Left colon (tissue), 2 donors: Measurements from ENCODE around the gene SPECC1. TPM values are rescaled to one million over a fixed set of nuclear protein-coding genes. Genes with fewer than 3 reads are reported as not detected.
A peak's percentile ranks its signal among the peaks of the same experiment; 100 is the strongest.
"Not testable (repeated sequence)": the region's sequence is repeated elsewhere in the genome, so short reads cannot be mapped to it uniquely, and the experiment has no call there.

Source experiments
- ATAC-seq: fragments of 200-7000 bp; cut with Tn5 transposase; one replicate; pipeline ENCODE4 v1.9.1; 2020; ENCODE audit warnings: mild to moderate bottlenecking, moderate library complexity
- DNase-seq, 2 donors: peaks; one replicate each; pipeline ENCODE4 v3.0.0-alpha.2; 2020
- intact Hi-C, 2 donors: fragments of 100-400 bp; cut with DNase I in 1 of 2; cut with micrococcal nuclease in 1 of 2; formaldehyde crosslinking; loops; one replicate each; pipeline versions ENCODE4 v1.11.2 to v1.14.0; 2022; cut with DNase I, micrococcal nuclease
- total RNA-seq, 2 donors: library from RNA; stranded (reverse); fragmentation: NEBNext Ultra II Directional; extraction: Animal tissue kit (Norgen Biotek cat#: 25700); gene quantifications; one replicate each; pipeline ENCODE4 v1.2.1, GENCODE V29; 2021
- donor health status: DM: no; HTN: no; CAD: no.
- donor health status: DM: yes; HTN: yes; CAD: no.

SPECC1 gene
- total RNA-seq, 2 donors from 2014 or later, result 86.5 to 104 TPM

DNA sequence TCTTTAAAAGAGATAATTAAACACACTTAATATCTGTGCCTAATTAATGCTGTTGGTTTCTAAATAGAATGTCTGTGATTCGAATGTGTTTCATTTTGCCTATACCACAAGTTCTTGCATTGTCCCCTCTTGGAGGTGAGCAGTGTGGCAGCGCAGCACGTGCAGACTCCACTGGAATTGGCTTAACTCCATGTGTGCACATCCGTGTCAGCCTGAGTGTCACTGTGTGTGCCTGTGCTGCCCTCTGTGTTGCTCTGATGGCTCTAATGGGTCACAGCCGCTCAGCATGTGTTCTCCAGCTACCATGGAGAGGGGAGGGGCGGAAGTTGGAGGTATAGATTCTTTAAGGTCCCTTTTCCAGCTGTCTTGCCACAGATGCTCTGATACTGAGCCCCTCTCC, 226.6 kb downstream of the SPECC1 start:
- DNase-seq (no peak), ATAC-seq (no peak)
- intact Hi-C loops, result no loop called here

DNA sequence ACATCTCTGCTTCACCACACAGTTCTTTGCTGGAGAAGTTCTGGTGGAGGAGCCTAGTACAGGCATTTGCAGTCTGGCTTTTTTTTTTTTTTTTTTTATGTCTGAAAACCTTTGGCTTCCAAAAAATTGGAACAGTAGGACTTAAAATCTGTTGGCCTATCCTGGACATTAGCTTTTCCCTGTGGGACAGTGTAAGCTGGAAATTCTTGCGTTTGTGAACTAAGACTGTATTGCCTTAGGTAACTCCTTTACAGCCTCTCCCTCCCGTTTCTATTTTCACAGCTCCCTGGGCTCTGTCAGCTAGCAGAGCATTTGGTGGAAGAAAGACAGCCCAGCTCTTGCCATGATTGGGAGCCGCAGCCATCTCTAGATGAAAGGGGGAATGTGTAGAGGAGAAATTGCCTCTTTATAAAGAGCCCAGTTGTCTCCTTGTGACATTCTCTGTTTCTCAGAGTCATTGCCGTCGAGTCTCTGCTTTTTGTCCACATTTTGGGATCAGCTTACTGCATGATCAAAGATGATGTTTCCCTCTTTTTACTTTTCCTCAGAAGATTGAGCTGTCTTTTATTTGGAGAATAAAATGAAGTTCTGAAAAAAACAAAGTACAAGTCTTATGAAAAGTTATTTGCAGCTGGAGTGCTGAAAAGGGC, 227.5 kb downstream of the SPECC1 start:
- DNase-seq (no peak), ATAC-seq (no peak)
- intact Hi-C loops, result no loop called here

DNA sequence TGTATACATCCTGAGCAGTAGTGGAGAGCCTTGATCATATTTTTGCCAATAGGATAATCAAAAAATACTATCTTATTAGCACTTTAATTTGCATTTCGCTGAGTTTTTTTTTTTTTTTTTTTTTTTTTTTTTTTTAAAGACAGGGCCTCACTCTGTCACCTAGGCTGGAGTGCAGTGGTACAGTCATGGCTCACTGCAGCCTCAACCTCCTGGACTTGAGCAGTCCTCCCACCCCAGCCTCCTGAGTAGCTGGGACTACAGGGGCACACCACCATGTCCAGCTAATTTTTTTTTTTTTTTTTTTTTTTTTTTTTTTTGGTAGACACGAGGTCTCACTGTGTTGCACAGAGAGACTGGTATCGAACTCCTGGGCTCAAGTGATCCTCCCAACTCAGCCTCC, 230.6 kb downstream of the SPECC1 start:
- ATAC-seq, intact Hi-C loops, DNase-seq: not testable (repeated sequence)

DNA sequence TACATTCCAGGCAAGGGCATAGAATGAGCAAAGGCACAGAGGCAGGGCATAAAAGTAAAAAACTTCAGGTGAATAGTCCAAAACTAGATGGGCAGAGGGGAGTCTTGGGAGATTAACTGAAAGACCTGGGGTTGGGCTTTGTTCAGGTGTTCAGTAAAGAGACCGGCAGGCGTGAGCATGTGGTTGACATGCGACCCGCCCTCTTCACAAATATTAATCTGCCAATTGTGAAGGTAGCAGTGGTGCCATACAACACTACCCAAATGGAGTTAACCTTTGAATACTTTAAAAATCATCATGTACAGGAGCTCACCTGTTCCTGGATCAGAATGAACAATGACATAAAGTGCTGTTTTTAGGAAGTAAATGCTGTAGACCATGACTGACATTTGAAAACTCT, 232.7 kb downstream of the SPECC1 start:
- ATAC-seq, result peak; percentile 81
- intact Hi-C loops, result no loop called here
- no peak for DNase-seq

DNA sequence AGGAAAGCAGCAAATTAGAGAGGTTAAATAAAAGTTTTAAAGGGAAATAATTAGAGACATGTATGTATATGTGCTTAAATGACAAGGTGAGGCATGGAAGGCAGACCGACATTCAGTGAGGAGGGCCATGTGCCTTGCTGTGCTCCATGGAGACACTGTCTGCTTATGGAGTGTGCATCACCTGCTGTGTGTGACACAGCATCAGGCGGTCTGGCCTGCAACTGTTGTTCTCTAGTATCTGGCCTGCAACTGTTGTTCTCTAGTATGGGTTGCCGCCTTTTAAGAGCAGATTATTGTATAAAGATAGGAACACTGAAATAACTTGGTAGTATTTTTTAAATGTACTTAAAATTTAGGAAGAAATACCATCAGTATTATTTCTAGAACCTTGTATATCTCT, 233.1 kb downstream of the SPECC1 start:
- ATAC-seq, result peak; percentile 27
- no peak for DNase-seq
- intact Hi-C loops, result no loop called here

DNA sequence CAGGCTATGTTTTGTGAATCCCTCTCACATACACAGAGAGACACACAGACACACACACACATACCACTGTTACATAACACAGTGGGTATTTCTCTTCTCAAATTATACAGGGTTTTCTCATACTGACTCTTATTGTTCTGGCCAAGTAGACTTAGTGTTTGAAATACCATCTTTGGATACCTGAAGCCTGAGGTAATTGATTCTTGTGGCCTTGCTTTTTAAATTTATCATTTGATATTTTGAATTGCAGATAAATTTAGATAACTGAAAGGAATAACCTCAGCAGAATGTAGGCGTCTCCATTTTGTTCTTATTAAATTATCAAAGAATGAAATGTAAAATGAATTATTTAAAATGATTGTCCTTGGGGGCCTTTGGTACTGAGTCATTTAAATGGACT, 234.4 kb downstream of the SPECC1 start:
- no peak for DNase-seq
- intact Hi-C loops, result no loop called here
- no peak for ATAC-seq

DNA sequence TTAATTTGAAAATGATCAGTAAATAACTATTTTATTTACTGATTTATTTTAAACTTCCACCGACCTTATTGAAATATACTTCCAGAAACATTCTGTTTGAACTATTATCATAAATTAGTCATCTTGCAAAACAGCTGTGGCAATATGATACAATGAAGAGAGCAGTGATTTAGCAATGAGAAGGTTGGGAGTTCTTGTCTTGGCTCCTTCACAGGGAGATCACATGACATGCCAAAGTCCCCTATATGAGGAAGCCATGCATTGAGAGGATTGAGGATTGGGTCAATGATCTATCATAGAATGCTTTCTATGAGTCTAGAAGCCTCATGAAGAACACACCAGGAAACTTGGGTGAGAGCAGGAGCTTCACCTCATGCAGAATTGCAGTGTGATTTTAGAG, 235.5 kb downstream of the SPECC1 start:
- ATAC-seq (peak; percentile 65), DNase-seq (no peak)
- intact Hi-C loops, result no loop called here

DNA sequence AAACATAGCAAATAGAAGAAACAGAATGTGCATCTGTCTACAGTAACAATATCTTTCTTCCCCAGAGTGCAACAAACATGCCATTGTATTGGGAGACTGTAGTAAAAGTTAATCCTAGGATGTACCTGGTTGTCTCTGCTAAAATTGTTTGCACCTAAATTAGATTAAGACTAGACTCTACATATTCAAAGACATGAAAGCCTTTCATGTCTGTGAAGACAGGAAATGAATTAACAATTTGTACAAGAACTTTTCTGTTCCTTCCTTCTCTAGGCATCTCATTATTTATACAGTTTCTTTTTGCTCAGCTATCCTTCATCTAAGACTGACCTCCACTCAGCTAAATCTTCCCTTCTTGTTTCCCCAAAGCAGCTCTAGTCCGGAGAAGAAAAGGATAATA, 237.5 kb downstream of the SPECC1 start:
- intact Hi-C loops, result no loop called here
- no peak for ATAC-seq

DNA sequence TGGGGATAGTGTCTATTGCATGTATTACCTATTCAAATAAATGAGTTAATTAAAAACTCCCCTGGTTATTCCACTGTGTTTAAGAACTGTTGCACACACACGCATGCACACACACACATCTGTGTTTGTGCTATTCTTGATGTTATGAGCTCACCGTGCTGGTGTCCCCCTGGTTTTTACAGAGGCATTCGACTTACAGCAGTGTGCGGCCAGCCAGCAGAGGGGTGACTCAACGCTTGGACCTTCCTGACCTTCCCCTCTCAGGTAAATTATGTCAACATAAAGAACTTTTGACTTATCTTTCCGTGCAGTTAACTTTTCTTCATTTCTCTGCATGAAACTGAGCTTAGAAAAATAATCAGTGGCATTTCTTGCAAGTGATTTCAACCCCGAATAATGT, 244.2 kb downstream of the SPECC1 start:
- DNase-seq (no peak), ATAC-seq (no peak)
- intact Hi-C loops, result no loop called here

More for the DNA sequence above, 237.5 kb downstream of the SPECC1 start:
- no peak for DNase-seq

DNA sequence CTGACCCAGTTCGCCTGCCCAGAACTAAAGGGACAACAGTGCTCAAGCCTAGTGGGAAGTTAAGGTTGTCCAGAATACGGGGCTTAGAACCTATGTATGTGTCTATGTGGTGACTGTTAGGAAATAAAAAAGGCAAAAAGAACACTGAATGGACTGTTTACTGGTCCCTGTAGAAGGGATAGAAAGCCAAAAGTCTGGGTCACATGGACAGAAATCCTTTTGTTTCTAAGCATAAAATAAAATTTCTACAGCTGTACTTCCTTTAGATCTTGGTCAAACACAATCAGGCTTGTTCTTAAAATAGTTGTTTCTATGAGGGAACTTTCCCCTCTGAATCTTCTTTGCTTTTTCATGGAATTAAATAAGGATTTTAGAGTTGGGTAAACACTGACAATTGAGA, 245.4 kb downstream of the SPECC1 start:
- intact Hi-C loops, result no loop called here

DNA sequence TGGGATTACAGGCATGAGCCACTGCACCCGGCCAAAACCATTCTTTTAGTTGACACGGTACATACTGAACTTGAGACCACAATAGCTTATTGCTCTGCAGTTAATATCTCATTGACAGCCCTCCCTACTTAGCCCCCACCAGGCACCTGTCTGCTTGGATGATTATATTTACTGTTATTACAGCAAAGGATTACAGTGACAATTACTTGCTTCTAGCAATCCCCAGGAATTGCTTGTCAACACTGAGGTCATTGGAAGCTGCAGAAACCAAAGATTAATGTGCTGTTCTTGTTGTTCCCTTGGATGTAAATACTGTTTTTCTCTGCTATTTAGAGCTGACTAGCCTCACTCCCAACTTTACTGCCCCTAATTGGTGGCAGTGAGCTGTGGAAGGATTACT, 247.0 kb downstream of the SPECC1 start:
- intact Hi-C loops, result no loop called here
- DNase-seq (no peak), ATAC-seq (no peak)

More for the DNA sequence above, 245.4 kb downstream of the SPECC1 start:
- ATAC-seq, result no peak
- DNase-seq, result no peak

DNA sequence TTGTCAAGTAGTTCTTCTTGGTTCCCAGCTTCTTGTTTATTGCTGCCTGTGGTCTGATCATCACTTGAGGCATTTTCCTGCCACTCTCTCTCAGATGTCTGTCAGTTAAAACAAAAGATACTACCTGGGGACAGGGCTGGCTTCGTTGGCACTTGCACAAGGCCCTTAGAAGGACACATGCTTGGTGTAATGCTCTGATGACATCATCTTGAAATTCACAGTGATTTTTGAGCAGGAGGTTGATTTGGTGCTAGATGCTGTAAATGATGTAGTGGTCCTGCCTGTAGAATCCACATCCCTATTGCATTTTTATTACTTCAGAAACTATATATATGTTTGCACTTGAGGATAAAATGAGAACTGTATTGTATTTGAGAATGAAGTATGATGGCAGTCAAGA, 247.8 kb downstream of the SPECC1 start:
- intact Hi-C loops, result no loop called here
- ATAC-seq (no peak), DNase-seq (no peak)

DNA sequence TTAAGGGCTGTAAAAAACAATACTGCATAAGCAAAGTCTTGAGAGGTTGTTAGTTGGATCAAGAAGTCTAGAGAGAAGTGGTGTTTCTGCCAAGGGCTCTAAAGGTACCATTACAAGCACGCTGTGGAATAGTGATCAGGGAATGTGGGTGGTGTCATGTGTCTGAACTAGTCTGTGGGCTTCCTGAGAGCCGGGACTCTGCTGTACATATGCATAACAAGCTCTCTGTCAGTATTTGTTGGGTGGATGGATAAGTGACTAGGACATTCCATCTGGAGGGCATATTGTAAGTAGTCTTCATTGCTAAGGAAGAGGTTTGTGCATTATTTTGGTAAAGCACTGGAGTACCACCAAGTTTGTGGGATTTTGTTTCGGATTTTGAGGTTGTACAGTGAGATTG, 248.6 kb downstream of the SPECC1 start:
- intact Hi-C loops, result no loop called here
- ATAC-seq (no peak), DNase-seq (no peak)

DNA sequence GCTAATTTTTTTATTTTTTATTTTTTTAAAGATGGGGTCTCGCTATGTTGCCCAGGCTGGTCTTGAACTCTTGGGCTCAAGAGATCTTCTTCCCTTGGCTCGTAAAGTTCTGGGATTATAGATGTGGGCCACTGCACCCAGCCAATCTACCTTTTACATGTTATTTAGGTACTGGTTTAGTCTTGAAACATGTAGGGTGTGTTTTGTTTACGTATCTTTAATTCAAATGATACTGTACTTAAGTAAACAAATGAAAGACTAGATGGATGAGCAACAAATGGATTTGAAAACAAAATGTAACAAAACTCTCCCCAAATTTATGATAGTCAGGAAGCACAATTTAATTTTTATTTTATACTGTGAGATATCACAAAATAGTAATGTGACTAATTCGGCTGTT, 250.5 kb downstream of the SPECC1 start:
- ATAC-seq (no peak), DNase-seq (no peak)
- intact Hi-C loops, result no loop called here

DNA sequence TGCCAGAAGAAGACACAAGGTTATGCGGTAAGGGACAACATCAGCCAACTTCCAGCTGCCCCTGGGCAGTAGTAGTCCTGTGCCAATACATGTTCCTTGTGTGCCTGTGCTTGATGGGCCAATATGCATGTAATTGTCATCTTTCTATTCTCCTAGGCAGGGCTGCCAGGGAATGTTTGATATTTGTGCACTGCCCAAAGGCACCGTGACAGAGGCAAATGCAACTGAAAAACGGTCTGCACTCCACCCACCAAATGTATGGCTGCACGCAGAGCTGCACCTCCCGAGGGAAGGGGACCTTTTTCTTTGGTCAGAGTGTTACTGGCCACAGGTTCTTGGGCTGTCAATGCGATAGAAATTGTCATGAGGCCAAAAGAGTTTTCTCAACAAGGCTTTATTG, 251.1 kb downstream of the SPECC1 start:
- intact Hi-C loops, result no loop called here
- no peak for ATAC-seq
- DNase-seq, result no peak

DNA sequence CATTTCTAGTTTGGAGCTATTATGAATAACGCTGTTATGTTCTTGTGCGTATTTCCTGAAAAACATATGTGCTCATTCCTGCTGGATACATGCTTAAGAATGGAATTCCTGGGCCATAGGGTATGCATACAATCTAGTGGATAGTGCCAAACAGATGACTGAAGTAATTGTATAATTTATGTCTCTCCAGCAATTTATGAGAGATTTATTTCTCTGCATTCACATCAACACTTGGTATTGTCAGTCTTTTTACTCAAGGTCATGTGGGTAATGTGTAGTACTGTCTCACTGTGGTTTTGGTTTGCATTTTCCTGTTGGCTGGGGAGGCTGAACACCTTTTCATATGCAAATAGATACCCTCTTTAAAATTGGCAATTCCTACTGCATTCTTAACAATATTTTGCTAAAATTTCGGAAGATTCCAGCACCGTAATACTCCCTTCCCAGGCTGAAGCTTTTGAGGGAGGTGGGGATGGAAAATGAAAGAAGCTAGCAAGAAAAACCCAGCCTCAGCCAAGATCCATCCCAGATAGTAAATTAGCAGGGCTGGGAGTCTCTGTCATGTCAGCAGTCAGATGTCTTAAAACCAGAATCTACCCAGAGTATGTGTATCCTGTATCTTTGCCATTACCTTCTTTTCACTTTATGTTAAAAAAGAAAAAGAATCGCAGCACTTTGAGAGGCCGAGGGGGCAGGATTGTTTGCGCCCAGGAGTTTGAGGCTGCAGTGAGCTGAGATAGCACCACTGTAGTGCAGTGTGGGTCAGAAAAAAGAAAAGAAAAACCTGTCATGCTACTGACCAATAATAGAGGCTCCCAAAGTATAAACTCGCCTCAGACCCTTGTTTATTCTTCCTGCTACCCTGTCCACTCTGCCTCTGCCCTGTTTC, 253.3 kb downstream of the SPECC1 start:
- no peak for ATAC-seq
- intact Hi-C loops, result no loop called here
- DNase-seq, result no peak

DNA sequence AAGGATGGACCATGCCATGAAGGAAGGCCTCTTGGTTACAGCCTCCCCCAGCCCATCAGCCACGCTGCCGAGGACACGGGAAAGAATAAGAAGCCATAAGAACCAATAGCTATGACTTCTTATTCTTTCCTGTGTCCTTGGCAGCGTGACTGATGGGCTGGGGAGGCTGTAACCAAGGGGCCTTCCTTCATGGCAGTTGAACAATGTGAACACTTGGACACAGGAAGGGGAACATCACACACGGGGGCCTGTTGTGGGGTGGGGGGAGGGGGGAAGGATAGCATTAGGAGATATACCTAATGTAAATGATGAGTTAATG, 253.9 kb downstream of the SPECC1 start:
- DNase-seq, intact Hi-C loops, ATAC-seq: not testable (repeated sequence)

DNA sequence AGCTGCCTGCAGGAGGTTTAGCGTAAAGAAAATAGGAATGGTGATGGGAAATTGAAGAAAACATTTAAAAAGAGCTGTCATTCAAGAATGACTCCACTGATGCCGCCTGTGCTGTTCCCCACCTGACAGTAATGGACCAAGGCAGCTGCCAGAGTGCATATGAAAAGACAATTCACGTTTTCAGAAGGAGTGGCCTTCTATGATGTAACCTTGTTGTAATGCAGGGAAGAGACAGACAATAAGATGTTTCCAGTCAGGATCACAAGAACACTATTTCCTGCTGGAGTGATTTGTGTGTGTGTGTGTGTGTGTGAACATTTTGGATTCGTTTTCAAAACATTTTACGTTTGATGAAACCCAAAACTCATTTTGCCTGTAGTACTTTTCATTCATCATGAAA, 254.4 kb downstream of the SPECC1 start:
- no peak for DNase-seq
- ATAC-seq, result no peak
- intact Hi-C loops, result no loop called here

DNA sequence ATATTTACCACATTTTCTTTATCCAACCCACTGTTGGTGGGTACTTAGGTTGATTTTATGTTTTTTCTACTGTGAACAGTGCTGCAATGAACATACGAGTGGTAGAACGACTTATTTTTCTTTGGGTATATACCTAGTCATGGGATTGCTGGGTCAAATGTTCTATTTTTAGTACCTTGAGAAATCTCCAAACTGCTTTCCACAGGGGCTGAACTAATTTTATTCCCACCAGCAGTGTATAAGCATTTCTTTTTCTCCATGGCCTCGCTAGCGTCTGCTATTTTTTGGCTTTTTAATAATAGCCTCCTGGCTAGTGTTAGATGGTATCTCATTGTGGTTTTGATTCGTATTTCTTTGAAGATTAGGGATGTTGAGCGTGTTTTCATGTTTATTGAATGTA, 255.8 kb downstream of the SPECC1 start:
- intact Hi-C loops, result no loop called here
- no peak for ATAC-seq

DNA sequence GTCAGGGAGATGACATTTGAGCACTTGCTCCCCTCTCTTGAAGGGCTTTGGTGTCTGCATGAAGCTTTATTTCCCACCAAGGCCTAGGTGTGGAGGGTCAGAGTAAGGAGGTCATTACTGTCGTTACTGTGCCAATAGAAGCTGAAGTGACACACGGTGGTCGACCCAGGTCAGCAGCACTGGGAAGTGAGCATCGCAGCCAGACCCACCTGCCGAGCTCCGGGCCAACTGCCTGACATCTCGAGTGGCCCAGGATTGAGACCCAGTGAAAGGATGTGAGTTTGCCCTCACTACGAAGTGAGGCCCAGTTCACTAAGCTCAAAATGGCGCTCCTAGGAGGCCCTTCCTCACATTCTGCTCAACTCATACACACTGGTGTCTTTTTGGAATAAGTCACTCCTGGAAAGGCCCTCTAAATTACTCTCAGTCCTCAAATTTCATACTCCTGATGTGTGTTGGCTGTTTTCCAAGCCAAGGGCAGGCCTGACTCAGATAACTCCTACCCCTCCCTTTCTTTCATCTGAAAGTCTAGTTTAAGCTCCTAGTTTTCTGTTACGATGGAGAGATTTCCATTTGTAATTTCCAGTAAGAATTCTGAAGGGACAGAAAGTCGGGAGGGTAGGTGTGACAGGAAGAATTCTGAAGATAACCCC, 257.8 kb downstream of the SPECC1 start:
- ATAC-seq, result no peak
- no peak for DNase-seq
- intact Hi-C loops, result no loop called here

More for the DNA sequence above, 255.8 kb downstream of the SPECC1 start:
- DNase-seq, result no peak
